H9 (cell line): ENCODE results near the gene BSN. TPM values are rescaled to one million over a fixed set of nuclear protein-coding genes. Genes with fewer than 3 reads are reported as not detected.

Experiments used
- DNase-seq: peaks from one replicate; pipeline ENCODE4 v3.0.0-alpha.2; 2017
- H2AFZ ChIP-seq: one replicate; pipeline ENCODE4 v1.6.1; 2013; ENCODE audit warnings: mild to moderate bottlenecking, low read length, control low read depth, moderate library complexity
- H2AK5ac ChIP-seq: 2 replicates; pipeline ENCODE4 v1.6.1; 2013; ENCODE audit warnings: low read length, control low read depth, mixed read lengths; ENCODE audit not compliant: insufficient read length
- H2BK120ac ChIP-seq: one replicate; pipeline ENCODE4 v1.6.1; 2013; ENCODE audit warnings: low read depth, mild to moderate bottlenecking, low read length, control low read depth, inconsistent platforms; ENCODE audit not compliant: poor library complexity, severe bottlenecking
- H2BK12ac ChIP-seq: 2 replicates; pipeline ENCODE4 v1.6.1; 2013; ENCODE audit warnings: low read length, control low read depth, mixed read lengths, low read depth; ENCODE audit not compliant: insufficient read length
- H2BK15ac ChIP-seq: 2 replicates; pipeline ENCODE4 v1.6.1; 2013; ENCODE audit warnings: low read depth, low read length, control low read depth
- H2BK20ac ChIP-seq: one replicate; pipeline ENCODE4 v1.6.1; 2013; ENCODE audit warnings: low read depth, mild to moderate bottlenecking, low read length, control low read depth, inconsistent platforms; ENCODE audit not compliant: poor library complexity, severe bottlenecking
- H2BK5ac ChIP-seq: 2 replicates; pipeline ENCODE4 v1.6.1; 2013; ENCODE audit warnings: low read length, control low read depth, mixed read lengths; ENCODE audit not compliant: insufficient read length
- H3K14ac ChIP-seq: 2 replicates; pipeline ENCODE4 v1.6.1; 2013; ENCODE audit warnings: low read length, control low read depth; ENCODE audit not compliant: insufficient read depth
- H3K18ac ChIP-seq: 2 replicates; pipeline ENCODE4 v1.6.1; 2013; ENCODE audit warnings: low read depth, mild to moderate bottlenecking, mixed read lengths, low read length, control low read depth; ENCODE audit not compliant: insufficient read length
- H3K23ac ChIP-seq: 2 replicates; pipeline ENCODE4 v1.6.1; 2013; ENCODE audit warnings: low read length, control low read depth, mixed read lengths, low read depth; ENCODE audit not compliant: insufficient read length
- H3K23me2 ChIP-seq: 2 replicates; pipeline ENCODE4 v1.6.1; 2013; ENCODE audit warnings: low read depth, mild to moderate bottlenecking, mixed read lengths, low read length, control low read depth; ENCODE audit not compliant: insufficient read length, poor library complexity, severe bottlenecking
- H3K27ac ChIP-seq: 2 replicates; pipeline ENCODE4 v1.5.1; 2013; ENCODE audit warnings: low read length, control low read depth, mixed read lengths, low read depth; ENCODE audit not compliant: insufficient read length
- H3K27me3 ChIP-seq: 2 replicates; pipeline ENCODE4 v1.6.1; 2013; ENCODE audit warnings: low read length, control low read depth, inconsistent platforms; ENCODE audit not compliant: insufficient read depth
- H3K4ac ChIP-seq: 2 replicates; pipeline ENCODE4 v1.6.1; 2013; ENCODE audit warnings: low read depth, mild to moderate bottlenecking, control low read depth, inconsistent platforms, low read length, moderate library complexity
- H3K4me1 ChIP-seq: 2 replicates; pipeline ENCODE4 v1.6.1; 2013; ENCODE audit warnings: low read length, control low read depth, inconsistent platforms; ENCODE audit not compliant: insufficient read depth
- H3K4me2 ChIP-seq: 2 replicates; pipeline ENCODE4 v1.6.1; 2013; ENCODE audit warnings: low read length, control low read depth, mixed read lengths; ENCODE audit not compliant: insufficient read length, insufficient read depth
- H3K56ac ChIP-seq: 2 replicates; pipeline ENCODE4 v1.6.1; 2013; ENCODE audit warnings: low read depth, mild to moderate bottlenecking, mixed read lengths, low read length, control low read depth; ENCODE audit not compliant: insufficient read length
- H3K79me1 ChIP-seq: 2 replicates; pipeline ENCODE4 v1.6.1; 2013; ENCODE audit warnings: low read depth, mild to moderate bottlenecking, moderate library complexity, low read length, control low read depth, inconsistent platforms; ENCODE audit not compliant: insufficient read depth, poor library complexity, severe bottlenecking
- H3K79me2 ChIP-seq: 2 replicates; pipeline ENCODE4 v1.6.1; 2013; ENCODE audit warnings: low read length, control low read depth, inconsistent platforms; ENCODE audit not compliant: insufficient read depth
- H3K9ac ChIP-seq: 2 replicates; pipeline ENCODE4 v1.6.1; 2013; ENCODE audit warnings: low read length, control low read depth, mixed read lengths; ENCODE audit not compliant: insufficient read length; ENCODE audit errors: extremely low read depth
- H3K9me3 ChIP-seq: one replicate; pipeline ENCODE4 v1.6.1; 2013; ENCODE audit warnings: low read depth, low read length, inconsistent platforms; ENCODE audit not compliant: control insufficient read depth
- H3T11ph ChIP-seq: one replicate; pipeline ENCODE4 v1.6.1; 2013; ENCODE audit warnings: mild to moderate bottlenecking, low read length, control low read depth, inconsistent platforms
- H4K20me1 ChIP-seq: one replicate; pipeline ENCODE4 v1.6.1; 2013; ENCODE audit not compliant: control insufficient read depth, insufficient read length, insufficient read depth
- H4K5ac ChIP-seq: 2 replicates; pipeline ENCODE4 v1.6.1; 2013; ENCODE audit warnings: low read depth, mild to moderate bottlenecking, mixed read lengths, low read length, control low read depth; ENCODE audit not compliant: insufficient read length
- H4K8ac ChIP-seq: replicated peaks from 2 replicates; pipeline ENCODE4 v1.6.1; 2013; ENCODE audit warnings: low read length, control low read depth, mixed read lengths, low read depth; ENCODE audit not compliant: insufficient read length
- H4K91ac ChIP-seq: 2 replicates; pipeline ENCODE4 v1.6.1; 2013; ENCODE audit warnings: low read depth, mild to moderate bottlenecking, moderate library complexity, mixed read lengths, low read length, control low read depth; ENCODE audit not compliant: insufficient read length
- H3K27ac Mint-ChIP-seq, 3 experiments: 2 replicates in 2 of 3; 3 replicates in 1 of 3; pipeline ENCODE4 v1.8.0; 2020 to 2021; ENCODE audit warnings: mixed read lengths in 3 of 3, mild to moderate bottlenecking in 1 of 3, moderate library complexity in 1 of 3
- H3K27me3 Mint-ChIP-seq: 2 replicates; pipeline ENCODE4 v1.8.0; 2021; ENCODE audit warnings: low read depth, mild to moderate bottlenecking, moderate library complexity, mixed read lengths
- H3K36me3 Mint-ChIP-seq, 3 experiments: 2 replicates in 2 of 3; 3 replicates in 1 of 3; pipeline ENCODE4 v1.8.0; 2020 to 2021; ENCODE audit warnings: low read depth in 3 of 3, mixed read lengths in 3 of 3; ENCODE audit not compliant: insufficient read depth in 1 of 3
- H3K4me1 Mint-ChIP-seq, 2 experiments: 2 replicates each; pipeline ENCODE4 v1.8.0; 2020; ENCODE audit warnings: mixed read lengths in 2 of 2
- H3K4me3 Mint-ChIP-seq, 2 experiments: 2 replicates in 1 of 2; 3 replicates in 1 of 2; pipeline ENCODE4 v1.8.0; 2020 to 2021; ENCODE audit warnings: mild to moderate bottlenecking in 2 of 2, mixed read lengths in 2 of 2, moderate library complexity in 1 of 2
- H3K9me3 Mint-ChIP-seq, 2 experiments: 2 replicates in 1 of 2; 3 replicates in 1 of 2; pipeline ENCODE4 v1.8.0; 2020; ENCODE audit warnings: mild to moderate bottlenecking in 2 of 2, mixed read lengths in 2 of 2, moderate library complexity in 1 of 2
- CTCF ChIP-seq: fragments of 200-600 bp; sonication (generic); conservative IDR thresholded peaks from 3 replicates; pipeline ENCODE4 v1.8.0; 2021; ENCODE audit warnings: antibody characterized with exemption, mild to moderate bottlenecking
- WGBS: extraction: QIAGEN DNeasy Blood & Tissue Kit; methylation state at CpG from one replicate; pipeline ENCODE4 v1.1.7; 2013; ENCODE audit warnings: missing lambda C conversion rate, low lambda C conversion rate, mixed read lengths; ENCODE audit not compliant: insufficient read length; ENCODE audit errors: extremely low coverage; 5-methylcytosine and 5-hydroxymethylcytosine counted together
- total RNA-seq: library from RNA; stranded (reverse); gene quantifications from 2 replicates; pipeline ENCODE4 v1.2.1, GENCODE V29; 2021

BSN gene
- total RNA-seq, 1 experiment from 2014 or later = 2.4 TPM

- Histone ChIP-seq H3K23me2 (no peaks in the 10 kb centered on the region), H3K56ac (no peak overlapping the region), H3K27me3 (no peaks in the 10 kb centered on the region), H2BK5ac (no peak overlapping the region), H3K4me2 (no peak overlapping the region), H3K79me1 (peaks cover 5% of the 10 kb centered on the region), H2AFZ (no peak overlapping the region), H3K9ac (no peak overlapping the region), H2BK20ac (no peak overlapping the region), H2BK15ac (no peak overlapping the region), H2AK5ac (no peak overlapping the region), H2BK12ac (no peak overlapping the region), H4K5ac (no peak overlapping the region), H4K8ac (no peak overlapping the region), H3T11ph (no peak overlapping the region), H3K14ac (no peak overlapping the region), H2BK120ac (no peak overlapping the region), H3K9me3 (no peaks in the 10 kb centered on the region), H3K23ac (no peak overlapping the region), H4K91ac (no peak overlapping the region), H3K4me1 (no peaks in the 10 kb centered on the region), H3K79me2 (no peaks in the 10 kb centered on the region), H3K27ac (no peak overlapping the region), H3K18ac (no peak overlapping the region), H4K20me1 (no peaks in the 10 kb centered on the region), H3K4ac (no peak overlapping the region)
- WGBS = no CpG with 5 or more reads among the region's 4 CpGs
- peak overlapping the region in 2 of 3 experiments; percentile 52 to 53; a peak in 2 of 7 replicates for H3K27ac Mint-ChIP-seq
- H3K27me3 Mint-ChIP-seq = no peaks in the 10 kb centered on the region
- H3K9me3 Mint-ChIP-seq = no peaks in the 10 kb centered on the region
- 0 out of 4 replicates have a peak, but pooled peaks cover 0 to 1% of the 10 kb centered on the region in 2 experiments for H3K4me1 Mint-ChIP-seq
- TF ChIP-seq CTCF = no peak
- no peak for DNase-seq
- H3K4me3 Mint-ChIP-seq = no peak overlapping the region
- peaks cover 19 to 67% (median 53%) of the 10 kb centered on the region in 3 experiments; a peak in 6 of 7 replicates for H3K36me3 Mint-ChIP-seq
Measured at GRCh38 chr3:49513494-49514124, 40.7 kb upstream of the BSN start.
